Endothelial cell of umbilical vein (primary cell): ENCODE data around the gene HYOU1. TPM values are rescaled to one million over a fixed set of nuclear protein-coding genes. Genes with fewer than 3 reads are reported as not detected.

Experiments
- BruUV-seq: library from RNA; stranded (reverse); fragments of 400-500 nt; replicated peaks from 2 replicates; lab custom pipeline; 2021; lab: Mats Ljungman, UMichigan
- CTCF ChIA-PET: fragments of 300-600, 350-600 bp; sonication (Branson Sonifier 250); formaldehyde crosslinking; loops from one replicate; lab custom pipeline; 2021; ENCODE audit warnings: antibody characterized with exemption, inconsistent platforms; lab: Charles Lee
- POLR2A ChIA-PET: fragments of 300-600, 350-600 bp; sonication (Branson Sonifier 250); formaldehyde crosslinking; loops from one replicate; lab custom pipeline; 2021; ENCODE audit warnings: antibody characterized with exemption, inconsistent platforms; lab: Charles Lee
- DNase-seq: peaks from one replicate; pipeline ENCODE4 v3.0.0-alpha.2; 2011; ENCODE audit warnings: low read depth, low spot score
- FAIRE-seq: peaks from 2 replicates; lab custom pipeline; 2011; peaks lifted over from hg19 to GRCh38; lab: Jason Lieb, UNC
- H2AFZ ChIP-seq: 2 replicates; pipeline ENCODE4 v1.6.0; 2012; ENCODE audit warnings: low read depth, low read length, control low read depth, inconsistent platforms
- H3K27ac ChIP-seq: 2 replicates; pipeline ENCODE4 v1.5.1; 2011; ENCODE audit warnings: low read depth, mild to moderate bottlenecking, control low read depth, low read length, moderate library complexity; ENCODE audit not compliant: insufficient read depth
- H3K27me3 ChIP-seq, 2 experiments: 2 replicates each; pipeline versions ENCODE4 v1.6.0 to v1.6.1; 2011; ENCODE audit warnings: low read length in 2 of 2, mixed read lengths in 1 of 2; ENCODE audit not compliant: control insufficient read depth in 2 of 2, insufficient read depth in 2 of 2
- H3K36me3 ChIP-seq, 2 experiments: 2 replicates in 1 of 2; 3 replicates in 1 of 2; pipeline ENCODE4 v1.5.1; 2011; ENCODE audit warnings: low read length in 2 of 2, mild to moderate bottlenecking in 1 of 2, moderate library complexity in 1 of 2; ENCODE audit not compliant: control insufficient read depth in 2 of 2, insufficient read depth in 2 of 2; ENCODE audit errors: extremely low read depth in 1 of 2
- H3K4me1 ChIP-seq: 3 replicates; pipeline ENCODE4 v1.5.1; 2011; ENCODE audit warnings: mild to moderate bottlenecking, low read length; ENCODE audit not compliant: control insufficient read depth, insufficient read depth; ENCODE audit errors: extremely low read depth
- H3K4me2 ChIP-seq: 2 replicates; pipeline ENCODE4 v1.6.1; 2011; ENCODE audit warnings: low read length, control low read depth, mixed read lengths; ENCODE audit not compliant: insufficient read depth
- H3K4me3 ChIP-seq, 3 experiments: fragments of 200-600 bp in 1 of 3; sonication (generic), shearing (Covaris generic) in 1 of 3; replicated peaks in 1 of 3; 2 replicates each; pipeline ENCODE4 v1.5.1; 2011 to 2016; ENCODE audit warnings: control low read depth in 3 of 3, low read length in 3 of 3, mild to moderate bottlenecking in 2 of 3, inconsistent platforms in 1 of 3, low read depth in 1 of 3, moderate library complexity in 1 of 3; ENCODE audit not compliant: insufficient read depth in 1 of 3
- H3K79me2 ChIP-seq: 2 replicates; pipeline ENCODE4 v1.6.0; 2012; ENCODE audit warnings: low read length, inconsistent platforms; ENCODE audit not compliant: control insufficient read depth, insufficient read depth
- H3K9ac ChIP-seq: replicated peaks from 2 replicates; pipeline ENCODE3; 2011; ENCODE audit warnings: low read length, control low read depth; ENCODE audit not compliant: insufficient read depth; ENCODE audit errors: extremely low read depth
- H3K9me1 ChIP-seq: replicated peaks from 3 replicates; pipeline ENCODE4 v1.6.0; 2011; ENCODE audit warnings: mild to moderate bottlenecking, low read length; ENCODE audit not compliant: control insufficient read depth, insufficient read depth; ENCODE audit errors: extremely low read depth
- H3K9me3 ChIP-seq: replicated peaks from 2 replicates; pipeline ENCODE4 v1.5.1; 2012; ENCODE audit warnings: low read length, inconsistent platforms; ENCODE audit not compliant: control insufficient read depth, insufficient read depth
- H4K20me1 ChIP-seq: replicated peaks from 2 replicates; pipeline ENCODE3; 2011; ENCODE audit warnings: mild to moderate bottlenecking, low read length; ENCODE audit not compliant: control insufficient read depth, insufficient read depth; ENCODE audit errors: extremely low read depth
- CTCF ChIP-seq, 2 donors: IDR thresholded peaks; 1 replicate in 1 of 2; 2 replicates in 1 of 2; pipeline ENCODE4 v1.5.1; 2011; ENCODE audit warnings: low read length in 2 of 2, mild to moderate bottlenecking in 2 of 2, moderate library complexity in 2 of 2, control low read depth in 1 of 2, inconsistent platforms in 1 of 2, low read depth in 1 of 2; ENCODE audit not compliant: insufficient read depth in 1 of 2; ENCODE audit errors: extremely low read depth in 1 of 2
- EZH2 ChIP-seq: IDR thresholded peaks from 2 replicates; pipeline ENCODE4 v1.6.1; 2012; ENCODE audit warnings: borderline replicate concordance, low read depth, mild to moderate bottlenecking, moderate library complexity, low read length, inconsistent platforms; ENCODE audit not compliant: severe bottlenecking
- FOS ChIP-seq: IDR thresholded peaks from 2 replicates; pipeline ENCODE4 v1.6.1; 2011; ENCODE audit warnings: mild to moderate bottlenecking, low read length, moderate library complexity, borderline replicate concordance; ENCODE audit not compliant: insufficient read depth
- GATA2 ChIP-seq: IDR thresholded peaks from 2 replicates; pipeline ENCODE4 v1.7.0; 2011; ENCODE audit warnings: low read depth, mild to moderate bottlenecking, moderate library complexity, mixed read lengths, low read length; ENCODE audit not compliant: insufficient read length, insufficient read depth
- JUN ChIP-seq: IDR thresholded peaks from 2 replicates; pipeline ENCODE4 v1.6.1; 2011; ENCODE audit warnings: borderline replicate concordance, low read depth; ENCODE audit not compliant: insufficient read length, insufficient read depth
- MAX ChIP-seq: IDR thresholded peaks from 2 replicates; pipeline ENCODE4 v1.6.1; 2011; ENCODE audit not compliant: insufficient read depth, insufficient read length
- MYC ChIP-seq: IDR thresholded peaks from one replicate; pipeline ENCODE4 v1.6.1; 2011; ENCODE audit warnings: mild to moderate bottlenecking, low read depth, low read length
- POLR2A ChIP-seq: IDR thresholded peaks from 2 replicates; pipeline ENCODE4 v1.6.1; 2012; ENCODE audit warnings: low read depth, mild to moderate bottlenecking, control low read depth, low read length
- POLR2AphosphoS5 ChIP-seq: IDR thresholded peaks from 2 replicates; pipeline ENCODE4 v1.6.1; 2012; ENCODE audit warnings: low read depth, mild to moderate bottlenecking, control low read depth, low read length, moderate library complexity; ENCODE audit not compliant: insufficient read depth
- dilution Hi-C: fragments of 300-500 bp; cut with MboI; formaldehyde crosslinking; loops from one replicate; pipeline ENCODE4 v1.15.0; 2019; ENCODE audit warnings: low sequenced_read_pairs; ENCODE audit not compliant: extremely low pct_ligation_motif_present
- intact Hi-C: fragments of 100-400 bp; cut with micrococcal nuclease; formaldehyde crosslinking; loops from one replicate; pipeline ENCODE4 v1.10.0; 2022
- polyA plus RNA-seq, 4 experiments: library from polyadenylated mRNA; depleted of rRNA in 3 of 4; stranded (reverse) in 3 of 4; unstranded in 1 of 4; fragments of >200 nt; gene quantifications; 2 replicates each; pipeline versions ENCODE4 v1.2.1 to v1.2.3, GENCODE V29; 2011 to 2012; ENCODE audit warnings: missing spikeins in 1 of 4
- total RNA-seq: library from RNA; stranded (reverse); gene quantifications from 2 replicates; pipeline ENCODE4 v1.2.3, GENCODE V29; 2021

The HYOU1 gene
- total and polyA plus RNA-seq, 2 donors (not counting 3 experiments of a cell fraction or from before 2014, with no cell fraction given): 302 to 318 TPM

GRCh38 chr11:119081682-119082260 is 24.8 kb upstream of the HYOU1 start:
- Histone ChIP-seq H3K27me3 (no peaks in the 10 kb centered on the region), H3K9me1 (no peaks in the 10 kb centered on the region), H4K20me1 (no peaks in the 10 kb centered on the region), H3K4me1 (peaks cover 12% of the 10 kb centered on the region), H2AFZ (no peak overlapping the region), H3K27ac (no peak overlapping the region), H3K36me3 (peaks cover 10 to 39% of the 10 kb centered on the region in 2 experiments), H3K79me2 (peaks cover 5% of the 10 kb centered on the region), H3K9me3 (no peaks in the 10 kb centered on the region), H3K9ac (no peak overlapping the region), H3K4me3 (no peak overlapping the region), H3K4me2 (no peak overlapping the region)
- POLR2A ChIA-PET: no interaction called here
- FAIRE-seq (no peak), DNase-seq (no peak)
- intact Hi-C loops (no loop called here), dilution Hi-C loops (no loop called here)
- no peak for TF ChIP-seq JUN
- TF ChIP-seq POLR2AphosphoS5: no peak
- TF ChIP-seq FOS: no peak
- no peak for TF ChIP-seq EZH2
- TF ChIP-seq MYC: no peak
- no peak for TF ChIP-seq POLR2A
- TF ChIP-seq CTCF (IDR thresholded peaks at IDR 0.05; ENCODE audit: extremely low read depth in 1 of 2, insufficient read depth in 1 of 2, low read depth in 1 of 2, low read length in 2 of 2): no peak
- no peak for TF ChIP-seq GATA2
- no peak for TF ChIP-seq MAX
- CTCF ChIA-PET: interaction anchor here (2.0 kb wide), 1 partner anchor 14 kb away, joined by 8 read pairs; the partner anchor contains the start of gene VPS11
- no TSS peak for BruUV-seq
